ENCODE measurements around the gene RYR1. TPM values are rescaled to one million over a fixed set of nuclear protein-coding genes. Genes with fewer than 3 reads are reported as not detected.

Gene RYR1
- total RNA-seq, 2 experiments from 2014 or later, result 0.20 to 1.2 TPM

DNA sequence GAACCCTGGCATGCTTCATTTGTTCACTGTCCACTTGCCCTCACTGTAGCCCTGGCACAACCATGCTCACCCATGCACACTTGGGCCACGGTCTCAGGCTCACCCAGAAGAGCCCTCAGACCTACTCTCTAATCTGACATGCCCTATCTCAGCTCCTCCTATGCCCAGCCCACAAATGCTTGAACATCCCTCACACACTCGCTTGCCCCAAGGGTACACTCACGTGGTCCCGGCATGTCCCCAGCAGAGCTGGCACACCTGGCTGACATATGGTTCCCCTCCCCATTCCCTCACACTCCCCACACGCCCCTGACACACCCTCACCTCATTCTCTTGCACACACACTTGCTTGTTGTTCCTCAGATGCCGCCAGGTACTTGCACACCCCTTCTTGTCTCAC, 128.6 kb downstream of the RYR1 start:
- Histone ChIP-seq H3K4me1 (ENCODE audit: insufficient read depth, low read length) (peaks cover 58% of the 10 kb centered on the region), H3K9me3 (ENCODE audit: control insufficient read depth in 1 of 2, insufficient read depth in 1 of 2, low read length in 2 of 2) (peaks cover 0 to 5% of the 10 kb centered on the region in 2 experiments), H3K27ac (ENCODE audit: low read depth in 1 of 2, low read length in 2 of 2) (no peak overlapping the region), H3K36me3 (ENCODE audit: insufficient read depth, low read length) (no peaks in the 10 kb centered on the region), H3K27me3 (ENCODE audit: control insufficient read depth in 1 of 2, insufficient read depth in 2 of 2, low read length in 2 of 2) (peaks cover 3 to 4% of the 10 kb centered on the region in 2 experiments), H3K4me3 (ENCODE audit: low read length) (no peak overlapping the region)
- H3K4me1 Mint-ChIP-seq (ENCODE audit: low read depth), result peaks cover 29% of the 10 kb centered on the region
- H3K27me3 Mint-ChIP-seq, result peaks cover 24% of the 10 kb centered on the region
- CTCF ChIA-PET, result no interaction called here
- H3K4me3 Mint-ChIP-seq, result no peak overlapping the region
- POLR2A ChIA-PET, result no interaction called here
- H3K9me3 Mint-ChIP-seq, result no peaks in the 10 kb centered on the region
- no peak overlapping the region for H3K27ac Mint-ChIP-seq
- TF ChIP-seq, protein P1, sequence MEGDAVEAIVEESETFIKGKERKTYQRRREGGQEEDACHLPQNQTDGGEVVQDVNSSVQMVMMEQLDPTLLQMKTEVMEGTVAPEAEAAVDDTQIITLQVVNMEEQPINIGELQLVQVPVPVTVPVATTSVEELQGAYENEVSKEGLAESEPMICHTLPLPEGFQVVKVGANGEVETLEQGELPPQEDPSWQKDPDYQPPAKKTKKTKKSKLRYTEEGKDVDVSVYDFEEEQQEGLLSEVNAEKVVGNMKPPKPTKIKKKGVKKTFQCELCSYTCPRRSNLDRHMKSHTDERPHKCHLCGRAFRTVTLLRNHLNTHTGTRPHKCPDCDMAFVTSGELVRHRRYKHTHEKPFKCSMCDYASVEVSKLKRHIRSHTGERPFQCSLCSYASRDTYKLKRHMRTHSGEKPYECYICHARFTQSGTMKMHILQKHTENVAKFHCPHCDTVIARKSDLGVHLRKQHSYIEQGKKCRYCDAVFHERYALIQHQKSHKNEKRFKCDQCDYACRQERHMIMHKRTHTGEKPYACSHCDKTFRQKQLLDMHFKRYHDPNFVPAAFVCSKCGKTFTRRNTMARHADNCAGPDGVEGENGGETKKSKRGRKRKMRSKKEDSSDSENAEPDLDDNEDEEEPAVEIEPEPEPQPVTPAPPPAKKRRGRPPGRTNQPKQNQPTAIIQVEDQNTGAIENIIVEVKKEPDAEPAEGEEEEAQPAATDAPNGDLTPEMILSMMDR (IDR thresholded peaks at IDR 0.05), result no peak
- no peak for DNase-seq
- no peak for ATAC-seq (ENCODE audit: poor library complexity)
- intact Hi-C loops (cut with DNase I, micrococcal nuclease), result no loop called here
- H3K36me3 Mint-ChIP-seq (ENCODE audit: low read depth), result no peaks in the 10 kb centered on the region

DNA sequence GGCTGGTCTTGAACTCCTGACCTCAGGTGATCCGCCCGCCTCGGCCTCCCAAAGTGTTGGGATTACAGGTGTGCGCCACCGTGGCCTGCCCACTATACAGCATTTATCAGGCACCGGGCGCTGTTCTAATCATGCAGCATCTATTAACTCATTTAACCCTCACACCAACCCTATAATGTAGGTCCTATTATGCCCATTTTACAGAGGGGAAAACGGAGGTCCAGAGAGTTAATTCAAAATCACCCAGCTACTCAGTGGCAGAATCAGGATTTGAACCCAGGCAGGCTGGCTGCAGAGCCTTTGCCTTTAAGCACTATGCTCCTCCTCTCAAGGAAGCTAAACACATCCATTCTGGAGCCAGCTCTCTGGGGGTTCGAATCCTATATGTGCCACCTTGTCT, 130.0 kb downstream of the RYR1 start:
- Mint-ChIP-seq H3K9me3 (no peaks in the 10 kb centered on the region), H3K36me3 (ENCODE audit: low read depth) (no peaks in the 10 kb centered on the region), H3K4me3 (no peak overlapping the region), H3K27me3 (peaks cover 33% of the 10 kb centered on the region), H3K27ac (no peak overlapping the region), H3K4me1 (ENCODE audit: low read depth) (peaks cover 29% of the 10 kb centered on the region)
- Histone ChIP-seq H3K4me3 (ENCODE audit: low read length) (no peak overlapping the region), H3K4me1 (ENCODE audit: insufficient read depth, low read length) (peaks cover 47% of the 10 kb centered on the region), H3K27ac (ENCODE audit: low read depth in 1 of 2, low read length in 2 of 2) (no peak overlapping the region), H3K36me3 (ENCODE audit: insufficient read depth, low read length) (no peaks in the 10 kb centered on the region), H3K27me3 (ENCODE audit: control insufficient read depth in 1 of 2, insufficient read depth in 2 of 2, low read length in 2 of 2) (peaks cover 3 to 4% of the 10 kb centered on the region in 2 experiments), H3K9me3 (ENCODE audit: control insufficient read depth in 1 of 2, insufficient read depth in 1 of 2, low read length in 2 of 2) (peaks cover 0 to 5% of the 10 kb centered on the region in 2 experiments)
- TF ChIP-seq, protein P1 (IDR thresholded peaks at IDR 0.05), result no peak
- CTCF ChIA-PET, result no interaction called here
- POLR2A ChIA-PET, result interaction anchor here (0.8 kb wide), 1 partner anchor 52 kb away, joined by 5 read pairs; no protein-coding TSS in a partner anchor
- no peak for ATAC-seq (ENCODE audit: poor library complexity)
- intact Hi-C loops (cut with DNase I, micrococcal nuclease), result no loop called here
- DNase-seq, result no peak

DNA sequence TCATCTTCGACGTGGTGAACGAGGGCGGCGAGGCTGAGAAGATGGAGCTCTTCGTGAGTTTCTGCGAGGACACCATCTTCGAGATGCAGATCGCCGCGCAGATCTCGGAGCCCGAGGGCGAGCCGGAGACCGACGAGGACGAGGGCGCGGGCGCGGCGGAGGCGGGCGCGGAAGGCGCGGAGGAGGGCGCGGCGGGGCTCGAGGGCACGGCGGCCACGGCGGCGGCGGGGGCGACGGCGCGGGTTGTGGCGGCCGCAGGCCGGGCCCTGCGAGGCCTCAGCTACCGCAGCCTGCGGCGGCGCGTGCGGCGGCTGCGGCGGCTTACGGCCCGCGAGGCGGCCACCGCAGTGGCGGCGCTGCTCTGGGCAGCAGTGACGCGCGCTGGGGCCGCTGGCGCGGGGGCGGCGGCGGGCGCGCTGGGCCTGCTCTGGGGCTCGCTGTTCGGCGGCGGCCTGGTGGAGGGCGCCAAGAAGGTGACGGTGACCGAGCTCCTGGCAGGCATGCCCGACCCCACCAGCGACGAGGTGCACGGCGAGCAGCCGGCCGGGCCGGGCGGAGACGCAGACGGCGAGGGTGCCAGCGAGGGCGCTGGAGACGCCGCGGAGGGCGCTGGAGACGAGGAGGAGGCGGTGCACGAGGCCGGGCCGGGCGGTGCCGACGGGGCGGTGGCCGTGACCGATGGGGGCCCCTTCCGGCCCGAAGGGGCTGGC, 131.6 kb downstream of the RYR1 start:
- H3K9me3 Mint-ChIP-seq, result no peaks in the 10 kb centered on the region
- Histone ChIP-seq H3K36me3 (ENCODE audit: insufficient read depth, low read length) (no peaks in the 10 kb centered on the region), H3K4me1 (ENCODE audit: insufficient read depth, low read length) (peaks cover 31% of the 10 kb centered on the region), H3K27me3 (ENCODE audit: control insufficient read depth in 1 of 2, insufficient read depth in 2 of 2, low read length in 2 of 2) (peaks cover 3 to 4% of the 10 kb centered on the region in 2 experiments), H3K9me3 (ENCODE audit: control insufficient read depth in 1 of 2, insufficient read depth in 1 of 2, low read length in 2 of 2) (no peaks in the 10 kb centered on the region), H3K27ac (ENCODE audit: low read depth in 1 of 2, low read length in 2 of 2) (no peak overlapping the region), H3K4me3 (ENCODE audit: low read length) (peak overlapping the region; percentile 33)
- peak overlapping the region; percentile 72 for H3K4me3 Mint-ChIP-seq
- no peaks in the 10 kb centered on the region for H3K36me3 Mint-ChIP-seq (ENCODE audit: low read depth)
- peaks cover 29% of the 10 kb centered on the region for H3K27me3 Mint-ChIP-seq
- intact Hi-C loops (cut with DNase I, micrococcal nuclease), result no loop called here
- ChIA-PET CTCF (no interaction called here), POLR2A (interaction anchor here (1.4 kb wide), 1 partner anchor 54 kb away, joined by 5 read pairs; the partner anchor contains the start of gene EIF3K)
- H3K27ac Mint-ChIP-seq, result no peak overlapping the region
- TF ChIP-seq, protein P1 (IDR thresholded peaks at IDR 0.05), result no peak
- peaks cover 20% of the 10 kb centered on the region for H3K4me1 Mint-ChIP-seq (ENCODE audit: low read depth)
- DNase-seq (peak in 6 of 14 experiments; percentile 8 to 46 (median 36)), ATAC-seq (ENCODE audit: poor library complexity) (peak; percentile 39)

All from CD4-positive, alpha-beta T cell (primary cell).